ENCODE data around the gene PDE4D. TPM values are rescaled to one million over a fixed set of nuclear protein-coding genes. Genes with fewer than 3 reads are reported as not detected.

PDE4D gene
- total and polyA plus RNA-seq, 10 of the 15 experiments (the other 5 are each of a cell fraction or from before 2014, with no cell fraction given): 0.87 to 4.1 (median 2.2) TPM

GRCh38 chr5:59921816-59922215 is 28.3 kb upstream of the PDE4D start:
- ChIA-PET POLR2A (no interaction called here), RAD21 (ENCODE audit: unreplicated experiment) (no interaction called here), SMC1A (ENCODE audit: uncharacterized antibody, unreplicated experiment) (no interaction called here), CTCF (no interaction called here)
- no peak for TF ChIP-seq RFX5 (IDR thresholded peaks at IDR 0.05; ENCODE audit: low read depth, low read length)
- no peak for TF ChIP-seq HCFC1 (IDR thresholded peaks at IDR 0.05; ENCODE audit: low read length)
- no peak for TF ChIP-seq BCLAF1 (IDR thresholded peaks at IDR 0.05)
- no peak for TF ChIP-seq MEF2A (IDR thresholded peaks at IDR 0.05; ENCODE audit: insufficient read depth, low read depth, low read length)
- Histone ChIP-seq H3K9ac (ENCODE audit: control insufficient read depth, insufficient read depth, low read length) (no peak overlapping the region), H3K4me1 (ENCODE audit: control insufficient read depth, insufficient read depth, low read length) (no peaks in the 10 kb centered on the region), H2AFZ (ENCODE audit: control insufficient read depth, low read depth, low read length) (no peak overlapping the region), H4K20me1 (ENCODE audit: control insufficient read depth, insufficient read depth) (no peaks in the 10 kb centered on the region), H3K36me3 (ENCODE audit: control insufficient read depth in 2 of 2, insufficient read depth in 2 of 2, low read length in 1 of 2) (no peaks in the 10 kb centered on the region), H3K4me2 (ENCODE audit: control insufficient read depth, insufficient read depth) (no peak overlapping the region), H3K27me3 (replicated peaks in 1 of 2; ENCODE audit: control insufficient read depth in 2 of 2, insufficient read depth in 2 of 2, low read length in 1 of 2) (no peaks in the 10 kb centered on the region), H3K27ac (ENCODE audit: control insufficient read depth, insufficient read depth) (no peak overlapping the region), H3K4me3 (no peak overlapping the region), H3K9me3 (replicated peaks; ENCODE audit: control insufficient read depth, insufficient read depth, low read length) (no peaks in the 10 kb centered on the region), H3K79me2 (ENCODE audit: control insufficient read depth, insufficient read depth, low read length) (no peaks in the 10 kb centered on the region)
- ATAC-seq (no peak), FAIRE-seq (no peak), DNase-seq (ENCODE audit: low read depth, low spot score) (no peak)
- intact Hi-C loops (cut with micrococcal nuclease; ENCODE audit: unreplicated experiment): no loop called here
- in situ Hi-C loops (cut with MboI): no loop called here
- 50% methylated on average over 6 of the region's 6 CpGs for WGBS (ENCODE audit: insufficient coverage, insufficient replicate concordance, low lambda C conversion rate, missing lambda C conversion rate)
- no TSS peak for BruUV-seq (replicated peaks)

GRCh38 chr5:59919484-59919883 is 26.0 kb upstream of the PDE4D start:
- Histone ChIP-seq H2AFZ (ENCODE audit: control insufficient read depth, low read depth, low read length) (no peak overlapping the region), H4K20me1 (ENCODE audit: control insufficient read depth, insufficient read depth) (no peaks in the 10 kb centered on the region), H3K4me1 (ENCODE audit: control insufficient read depth, insufficient read depth, low read length) (no peaks in the 10 kb centered on the region), H3K27ac (ENCODE audit: control insufficient read depth, insufficient read depth) (no peak overlapping the region), H3K79me2 (ENCODE audit: control insufficient read depth, insufficient read depth, low read length) (no peaks in the 10 kb centered on the region), H3K4me2 (ENCODE audit: control insufficient read depth, insufficient read depth) (no peak overlapping the region), H3K36me3 (ENCODE audit: control insufficient read depth in 2 of 2, insufficient read depth in 2 of 2, low read length in 1 of 2) (no peaks in the 10 kb centered on the region), H3K9ac (ENCODE audit: control insufficient read depth, insufficient read depth, low read length) (no peak overlapping the region), H3K9me3 (replicated peaks; ENCODE audit: control insufficient read depth, insufficient read depth, low read length) (no peaks in the 10 kb centered on the region), H3K27me3 (replicated peaks in 1 of 2; ENCODE audit: control insufficient read depth in 2 of 2, insufficient read depth in 2 of 2, low read length in 1 of 2) (no peaks in the 10 kb centered on the region), H3K4me3 (no peak overlapping the region)
- in situ Hi-C loops (cut with MboI) (no loop called here), intact Hi-C loops (cut with micrococcal nuclease; ENCODE audit: unreplicated experiment) (no loop called here)
- WGBS (ENCODE audit: insufficient coverage, insufficient replicate concordance, low lambda C conversion rate, missing lambda C conversion rate): 37% methylated on average over 2 of the region's 2 CpGs
- no peak for FAIRE-seq
- ChIA-PET CTCF (interaction anchor here (1.0 kb wide), 1 partner anchor 29 kb away, joined by 3 read pairs; no protein-coding TSS in a partner anchor), POLR2A (no interaction called here), RAD21 (ENCODE audit: unreplicated experiment) (no interaction called here), SMC1A (ENCODE audit: uncharacterized antibody, unreplicated experiment) (interaction anchor here (1.0 kb wide), 1 partner anchor 11 kb away, joined by 4 read pairs; no protein-coding TSS in a partner anchor)
- no TSS peak for BruUV-seq (replicated peaks)
- no peak for ATAC-seq
- DNase-seq (ENCODE audit: low read depth, low spot score): no peak
- no peak for TF ChIP-seq KAT2A (conservative IDR thresholded peaks at IDR 0.05; ENCODE audit: control insufficient read depth, low read depth, low read length)
- TF ChIP-seq RBBP5 (conservative IDR thresholded peaks at IDR 0.05): no peak
- TF ChIP-seq USF2 (IDR thresholded peaks at IDR 0.05; ENCODE audit: borderline replicate concordance, low read depth, low read length): no peak
- no peak for TF ChIP-seq CUX1 (IDR thresholded peaks at IDR 0.05; ENCODE audit: insufficient replicate concordance, low read depth, low read length)
- no peak for TF ChIP-seq GATAD2B (conservative IDR thresholded peaks at IDR 0.05; ENCODE audit: low read depth)

Measured in GM12878 (cell line).